Body of pancreas (tissue), 4 donors: ENCODE measurements around the gene HOXB4.

Experiments used
- POLR2A ChIP-seq, 3 donors: fragments of 450-650 bp; IDR thresholded peaks; one replicate each; pipeline ENCODE4 v1.6.1; 2016; ENCODE audit warnings: antibody characterized with exemption in 3 of 3, mild to moderate bottlenecking in 2 of 3
- TF ChIP-seq, protein P1 (sequence below), 7 experiments: fragments of 450-650 bp in 4 of 7; fragments of 200-600 bp in 3 of 7; sonication (generic) in 3 of 7; IDR thresholded peaks; one replicate each; pipeline ENCODE4 v1.5.1; 2016 to 2019; ENCODE audit warnings: antibody characterized with exemption in 7 of 7

- TF ChIP-seq, protein P1, sequence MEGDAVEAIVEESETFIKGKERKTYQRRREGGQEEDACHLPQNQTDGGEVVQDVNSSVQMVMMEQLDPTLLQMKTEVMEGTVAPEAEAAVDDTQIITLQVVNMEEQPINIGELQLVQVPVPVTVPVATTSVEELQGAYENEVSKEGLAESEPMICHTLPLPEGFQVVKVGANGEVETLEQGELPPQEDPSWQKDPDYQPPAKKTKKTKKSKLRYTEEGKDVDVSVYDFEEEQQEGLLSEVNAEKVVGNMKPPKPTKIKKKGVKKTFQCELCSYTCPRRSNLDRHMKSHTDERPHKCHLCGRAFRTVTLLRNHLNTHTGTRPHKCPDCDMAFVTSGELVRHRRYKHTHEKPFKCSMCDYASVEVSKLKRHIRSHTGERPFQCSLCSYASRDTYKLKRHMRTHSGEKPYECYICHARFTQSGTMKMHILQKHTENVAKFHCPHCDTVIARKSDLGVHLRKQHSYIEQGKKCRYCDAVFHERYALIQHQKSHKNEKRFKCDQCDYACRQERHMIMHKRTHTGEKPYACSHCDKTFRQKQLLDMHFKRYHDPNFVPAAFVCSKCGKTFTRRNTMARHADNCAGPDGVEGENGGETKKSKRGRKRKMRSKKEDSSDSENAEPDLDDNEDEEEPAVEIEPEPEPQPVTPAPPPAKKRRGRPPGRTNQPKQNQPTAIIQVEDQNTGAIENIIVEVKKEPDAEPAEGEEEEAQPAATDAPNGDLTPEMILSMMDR (IDR thresholded peaks at IDR 0.05), result no peak
- no peak for TF ChIP-seq POLR2A (IDR thresholded peaks at IDR 0.05)
These were observed 28.9 kb downstream of the HOXB4 start for GRCh38 chr17:48549281-48549630.
